ENCODE measurements around the gene UCP1. TPM values are rescaled to one million over a fixed set of nuclear protein-coding genes. Genes with fewer than 3 reads are reported as not detected.

Gene UCP1
- total and polyA plus RNA-seq, 2 experiments from 2014 or later: not detected

DNA sequence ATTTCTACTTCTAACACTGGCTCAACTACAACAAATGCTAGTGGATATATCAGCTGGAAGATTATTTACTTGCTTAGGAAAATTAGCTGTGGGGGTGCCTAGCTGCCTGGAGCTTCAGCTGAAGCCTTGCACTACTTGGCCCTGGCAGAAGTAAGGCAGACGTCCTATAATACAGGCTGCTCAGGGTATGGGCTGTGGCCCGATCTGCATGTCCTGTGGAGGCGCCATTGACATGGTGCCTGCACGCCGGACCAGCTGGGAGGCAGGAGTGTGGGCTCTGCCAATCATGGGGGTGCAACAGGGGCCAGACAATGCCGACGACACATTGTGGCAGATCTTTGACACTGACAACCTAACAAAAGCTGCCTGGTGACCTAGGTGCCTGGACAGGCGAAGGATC is 31.6 kb upstream of the UCP1 start:
- H3K4me1 ChIP-seq (ENCODE audit: insufficient read depth): no peaks in the 10 kb centered on the region
- no peak overlapping the region for H3K4me2 ChIP-seq
- H2AFZ ChIP-seq: no peak overlapping the region
- no peak for DNase-seq (ENCODE audit: low spot score)
- no peak overlapping the region for H3K4me3 ChIP-seq
- no peaks in the 10 kb centered on the region for H3K79me2 ChIP-seq
- TF ChIP-seq CTCF (IDR thresholded peaks at IDR 0.05; ENCODE audit: poor library complexity) (no peak), EZH2phosphoT487 (IDR thresholded peaks at IDR 0.05; ENCODE audit: low read depth, severe bottlenecking, unreplicated experiment) (no peak), EZH2 (IDR thresholded peaks at IDR 0.05; ENCODE audit: borderline replicate concordance) (no peak)
- H3K27me3 ChIP-seq: no peaks in the 10 kb centered on the region
- H3K36me3 ChIP-seq (replicated peaks; ENCODE audit: insufficient read depth, low read depth): no peaks in the 10 kb centered on the region
- no peaks in the 10 kb centered on the region for H3K9me2 ChIP-seq (replicated peaks; ENCODE audit: insufficient read depth)
- H4K20me1 ChIP-seq (ENCODE audit: insufficient read depth, poor library complexity, severe bottlenecking): no peaks in the 10 kb centered on the region
- H3K9me3 ChIP-seq (ENCODE audit: low read depth): no peaks in the 10 kb centered on the region
- 92% methylated on average over 8 of the region's 8 CpGs for WGBS (ENCODE audit: low lambda C conversion rate, missing lambda C conversion rate)
- H3K27ac ChIP-seq: no peak overlapping the region

- Histone ChIP-seq H4K20me1 (ENCODE audit: insufficient read depth, poor library complexity, severe bottlenecking) (no peaks in the 10 kb centered on the region), H3K9me2 (replicated peaks; ENCODE audit: insufficient read depth) (no peaks in the 10 kb centered on the region), H3K4me1 (ENCODE audit: insufficient read depth) (no peaks in the 10 kb centered on the region), H3K79me2 (no peaks in the 10 kb centered on the region), H3K4me3 (no peak overlapping the region), H3K4me2 (no peak overlapping the region), H3K36me3 (replicated peaks; ENCODE audit: insufficient read depth, low read depth) (no peaks in the 10 kb centered on the region), H3K27me3 (peaks cover 8% of the 10 kb centered on the region), H3K27ac (no peak overlapping the region), H2AFZ (no peak overlapping the region), H3K9me3 (ENCODE audit: low read depth) (no peaks in the 10 kb centered on the region)
- WGBS (ENCODE audit: low lambda C conversion rate, missing lambda C conversion rate): 35% methylated on average over 1 of the region's 1 CpG
- TF ChIP-seq EZH2 (IDR thresholded peaks at IDR 0.05; ENCODE audit: borderline replicate concordance): no peak
- no peak for TF ChIP-seq EZH2phosphoT487 (IDR thresholded peaks at IDR 0.05; ENCODE audit: low read depth, severe bottlenecking, unreplicated experiment)
- TF ChIP-seq CTCF (IDR thresholded peaks at IDR 0.05; ENCODE audit: poor library complexity): peak; percentile 56
- peak; percentile 60 for DNase-seq (ENCODE audit: low spot score)
Observed at GRCh38 chr4:140595065-140595464, 26.3 kb upstream of the UCP1 start.

- no peak overlapping the region for H2AFZ ChIP-seq
- no peak for DNase-seq (ENCODE audit: low spot score)
- no peak overlapping the region for H3K27ac ChIP-seq
- no peaks in the 10 kb centered on the region for H4K20me1 ChIP-seq (ENCODE audit: insufficient read depth, poor library complexity, severe bottlenecking)
- H3K27me3 ChIP-seq: peaks cover 7% of the 10 kb centered on the region
- TF ChIP-seq EZH2 (IDR thresholded peaks at IDR 0.05; ENCODE audit: borderline replicate concordance): no peak
- no peak for TF ChIP-seq EZH2phosphoT487 (IDR thresholded peaks at IDR 0.05; ENCODE audit: low read depth, severe bottlenecking, unreplicated experiment)
- TF ChIP-seq CTCF (IDR thresholded peaks at IDR 0.05; ENCODE audit: poor library complexity): no peak
- 70% methylated on average over 1 of the region's 1 CpG for WGBS (ENCODE audit: low lambda C conversion rate, missing lambda C conversion rate)
- no peaks in the 10 kb centered on the region for H3K36me3 ChIP-seq (replicated peaks; ENCODE audit: insufficient read depth, low read depth)
- H3K4me1 ChIP-seq (ENCODE audit: insufficient read depth): no peaks in the 10 kb centered on the region
- no peaks in the 10 kb centered on the region for H3K79me2 ChIP-seq
- no peak overlapping the region for H3K4me3 ChIP-seq
- H3K9me3 ChIP-seq (ENCODE audit: low read depth): no peaks in the 10 kb centered on the region
- no peak overlapping the region for H3K4me2 ChIP-seq
- H3K9me2 ChIP-seq (replicated peaks; ENCODE audit: insufficient read depth): no peaks in the 10 kb centered on the region
Observed at GRCh38 chr4:140584439-140584838, 15.7 kb upstream of the UCP1 start.

DNA sequence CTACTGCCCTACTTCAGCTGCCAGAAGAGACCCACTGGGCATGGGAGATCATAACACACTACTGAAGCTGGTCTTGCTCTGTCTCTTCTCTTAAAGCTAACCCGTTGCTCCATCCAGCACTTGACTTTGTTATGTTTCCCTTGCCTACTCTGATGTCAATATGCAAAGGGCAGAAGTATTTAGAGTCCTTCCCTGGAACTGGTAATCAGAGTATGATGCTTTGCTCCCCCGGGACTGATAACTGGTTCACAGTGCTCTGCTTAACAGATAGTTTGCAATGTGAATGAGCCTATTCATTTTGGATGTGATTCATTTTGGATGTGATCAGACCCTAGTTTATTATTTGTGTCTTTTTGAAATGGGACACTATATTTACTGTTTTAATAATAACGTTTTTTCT is 12.3 kb upstream of the UCP1 start:
- no peaks in the 10 kb centered on the region for H4K20me1 ChIP-seq (ENCODE audit: insufficient read depth, poor library complexity, severe bottlenecking)
- H3K27ac ChIP-seq: no peak overlapping the region
- no peak overlapping the region for H3K4me2 ChIP-seq
- 60% methylated on average over 3 of the region's 3 CpGs for WGBS (ENCODE audit: low lambda C conversion rate, missing lambda C conversion rate)
- no peaks in the 10 kb centered on the region for H3K9me2 ChIP-seq (replicated peaks; ENCODE audit: insufficient read depth)
- peaks cover 18% of the 10 kb centered on the region for H3K27me3 ChIP-seq
- TF ChIP-seq EZH2phosphoT487 (IDR thresholded peaks at IDR 0.05; ENCODE audit: low read depth, severe bottlenecking, unreplicated experiment) (no peak), EZH2 (IDR thresholded peaks at IDR 0.05; ENCODE audit: borderline replicate concordance) (no peak), CTCF (IDR thresholded peaks at IDR 0.05; ENCODE audit: poor library complexity) (no peak)
- H3K36me3 ChIP-seq (replicated peaks; ENCODE audit: insufficient read depth, low read depth): no peaks in the 10 kb centered on the region
- H3K4me3 ChIP-seq: no peak overlapping the region
- DNase-seq (ENCODE audit: low spot score): no peak
- H2AFZ ChIP-seq: no peak overlapping the region
- no peaks in the 10 kb centered on the region for H3K9me3 ChIP-seq (ENCODE audit: low read depth)
- no peaks in the 10 kb centered on the region for H3K4me1 ChIP-seq (ENCODE audit: insufficient read depth)
- no peaks in the 10 kb centered on the region for H3K79me2 ChIP-seq

Measured in hepatocyte (in vitro differentiated cells).